Measurements from ENCODE around the gene SORCS3. TPM values are rescaled to one million over a fixed set of nuclear protein-coding genes. Genes with fewer than 3 reads are reported as not detected.

SORCS3 gene
- total RNA-seq, 1 donor from 2014 or later, result 1.00 TPM

DNA sequence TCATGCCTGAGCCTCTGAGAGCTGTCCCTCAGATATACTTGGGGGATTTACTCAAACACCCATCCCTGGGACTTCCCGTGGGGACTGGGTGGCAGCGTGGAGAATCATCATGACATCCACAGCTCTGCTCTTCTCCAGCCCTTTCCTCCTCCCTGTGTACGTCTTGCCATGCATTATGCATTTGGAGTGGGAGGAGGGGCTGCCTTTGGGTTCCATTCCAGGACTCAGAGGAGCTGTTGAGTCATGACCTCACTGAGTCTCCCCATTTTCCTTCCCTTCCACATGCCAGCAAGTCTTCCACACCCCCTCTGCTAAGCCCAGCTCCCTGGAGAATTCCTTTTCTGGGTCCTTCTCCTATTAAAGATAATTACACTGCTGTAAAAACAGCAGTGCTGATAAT is 480.7 kb downstream of the SORCS3 start:
- Histone ChIP-seq H3K79me2 (ENCODE audit: insufficient read depth, low read length) (no peaks in the 10 kb centered on the region), H2AFZ (ENCODE audit: low read depth, low read length) (no peak overlapping the region), H3K9ac (ENCODE audit: low read length) (no peak overlapping the region), H3K36me3 (ENCODE audit: insufficient read depth, low read length) (no peaks in the 10 kb centered on the region), H3K4me3 (ENCODE audit: insufficient read depth, low read depth, low read length) (no peak overlapping the region), H3K4me2 (ENCODE audit: low read length) (no peak overlapping the region), H3K27me3 (ENCODE audit: insufficient read depth, low read length) (no peaks in the 10 kb centered on the region), H3K9me3 (ENCODE audit: insufficient read depth, low read depth, low read length) (no peaks in the 10 kb centered on the region), H3K27ac (ENCODE audit: low read depth, low read length) (no peak overlapping the region), H3K4me1 (ENCODE audit: insufficient read depth, low read length) (no peaks in the 10 kb centered on the region), H4K20me1 (ENCODE audit: insufficient read depth, low read length) (no peaks in the 10 kb centered on the region)
- H3K9me3 Mint-ChIP-seq (ENCODE audit: unreplicated experiment), result peaks cover 8% of the 10 kb centered on the region
- TF ChIP-seq, protein P1, sequence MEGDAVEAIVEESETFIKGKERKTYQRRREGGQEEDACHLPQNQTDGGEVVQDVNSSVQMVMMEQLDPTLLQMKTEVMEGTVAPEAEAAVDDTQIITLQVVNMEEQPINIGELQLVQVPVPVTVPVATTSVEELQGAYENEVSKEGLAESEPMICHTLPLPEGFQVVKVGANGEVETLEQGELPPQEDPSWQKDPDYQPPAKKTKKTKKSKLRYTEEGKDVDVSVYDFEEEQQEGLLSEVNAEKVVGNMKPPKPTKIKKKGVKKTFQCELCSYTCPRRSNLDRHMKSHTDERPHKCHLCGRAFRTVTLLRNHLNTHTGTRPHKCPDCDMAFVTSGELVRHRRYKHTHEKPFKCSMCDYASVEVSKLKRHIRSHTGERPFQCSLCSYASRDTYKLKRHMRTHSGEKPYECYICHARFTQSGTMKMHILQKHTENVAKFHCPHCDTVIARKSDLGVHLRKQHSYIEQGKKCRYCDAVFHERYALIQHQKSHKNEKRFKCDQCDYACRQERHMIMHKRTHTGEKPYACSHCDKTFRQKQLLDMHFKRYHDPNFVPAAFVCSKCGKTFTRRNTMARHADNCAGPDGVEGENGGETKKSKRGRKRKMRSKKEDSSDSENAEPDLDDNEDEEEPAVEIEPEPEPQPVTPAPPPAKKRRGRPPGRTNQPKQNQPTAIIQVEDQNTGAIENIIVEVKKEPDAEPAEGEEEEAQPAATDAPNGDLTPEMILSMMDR (IDR thresholded peaks at IDR 0.05; ENCODE audit: insufficient read depth, low read depth, low read length), result no peak
- TF ChIP-seq EZH2 (IDR thresholded peaks at IDR 0.05; ENCODE audit: insufficient read depth, low read length), result no peak
- no peak for FAIRE-seq
- H3K4me1 Mint-ChIP-seq (ENCODE audit: low read depth, unreplicated experiment), result peaks cover 6% of the 10 kb centered on the region
- no peak overlapping the region for H3K4me3 Mint-ChIP-seq (ENCODE audit: unreplicated experiment)
- DNase-seq (ENCODE audit: low read depth), result no peak
- peaks cover 3% of the 10 kb centered on the region for H3K36me3 Mint-ChIP-seq (ENCODE audit: low read depth, unreplicated experiment)
- H3K27me3 Mint-ChIP-seq (ENCODE audit: low read depth, unreplicated experiment), result no peaks in the 10 kb centered on the region
- no peak overlapping the region for H3K27ac Mint-ChIP-seq (ENCODE audit: unreplicated experiment)

DNA sequence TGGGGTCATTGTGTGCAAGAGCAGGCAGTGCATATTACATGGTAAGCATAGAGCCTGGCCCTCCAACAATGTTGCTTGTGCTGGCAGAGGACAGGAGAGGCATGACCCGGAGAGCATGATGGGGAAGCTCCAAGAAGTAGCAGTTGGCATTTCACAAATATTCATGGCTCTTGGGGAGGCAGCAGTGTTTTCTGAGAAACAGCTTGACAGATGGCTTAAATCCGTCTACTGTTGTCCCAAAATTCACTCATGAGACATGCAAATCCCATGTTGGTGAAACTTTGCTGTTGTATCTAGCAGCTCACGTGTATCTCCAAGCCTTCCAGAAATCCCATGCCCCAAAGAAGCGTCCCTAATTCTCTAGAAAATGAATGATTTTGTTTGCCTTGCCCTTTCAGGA is 487.0 kb downstream of the SORCS3 start:
- FAIRE-seq, result no peak
- H3K9me3 ChIP-seq (ENCODE audit: insufficient read depth, low read depth, low read length), result no peaks in the 10 kb centered on the region
- no peaks in the 10 kb centered on the region for H4K20me1 ChIP-seq (ENCODE audit: insufficient read depth, low read length)
- H3K9me3 Mint-ChIP-seq (ENCODE audit: unreplicated experiment), result peaks cover 1% of the 10 kb centered on the region
- no peak overlapping the region for H3K4me3 Mint-ChIP-seq (ENCODE audit: unreplicated experiment)
- no peaks in the 10 kb centered on the region for H3K79me2 ChIP-seq (ENCODE audit: insufficient read depth, low read length)
- no peaks in the 10 kb centered on the region for H3K4me1 ChIP-seq (ENCODE audit: insufficient read depth, low read length)
- H3K36me3 ChIP-seq (ENCODE audit: insufficient read depth, low read length), result no peaks in the 10 kb centered on the region
- no peaks in the 10 kb centered on the region for H3K27me3 ChIP-seq (ENCODE audit: insufficient read depth, low read length)
- H2AFZ ChIP-seq (ENCODE audit: low read depth, low read length), result no peak overlapping the region
- H3K27me3 Mint-ChIP-seq (ENCODE audit: low read depth, unreplicated experiment), result peaks cover 3% of the 10 kb centered on the region
- H3K4me2 ChIP-seq (ENCODE audit: low read length), result no peak overlapping the region
- no peak overlapping the region for H3K27ac ChIP-seq (ENCODE audit: low read depth, low read length)
- H3K4me1 Mint-ChIP-seq (ENCODE audit: low read depth, unreplicated experiment), result no peaks in the 10 kb centered on the region
- no peaks in the 10 kb centered on the region for H3K36me3 Mint-ChIP-seq (ENCODE audit: low read depth, unreplicated experiment)
- H3K27ac Mint-ChIP-seq (ENCODE audit: unreplicated experiment), result no peak overlapping the region
- TF ChIP-seq, protein P1 (IDR thresholded peaks at IDR 0.05; ENCODE audit: insufficient read depth, low read depth, low read length), result no peak
- no peak for TF ChIP-seq EZH2 (IDR thresholded peaks at IDR 0.05; ENCODE audit: insufficient read depth, low read length)
- no peak for DNase-seq (ENCODE audit: low read depth)
- H3K9ac ChIP-seq (ENCODE audit: low read length), result no peak overlapping the region
- H3K4me3 ChIP-seq (ENCODE audit: insufficient read depth, low read depth, low read length), result no peak overlapping the region

DNA sequence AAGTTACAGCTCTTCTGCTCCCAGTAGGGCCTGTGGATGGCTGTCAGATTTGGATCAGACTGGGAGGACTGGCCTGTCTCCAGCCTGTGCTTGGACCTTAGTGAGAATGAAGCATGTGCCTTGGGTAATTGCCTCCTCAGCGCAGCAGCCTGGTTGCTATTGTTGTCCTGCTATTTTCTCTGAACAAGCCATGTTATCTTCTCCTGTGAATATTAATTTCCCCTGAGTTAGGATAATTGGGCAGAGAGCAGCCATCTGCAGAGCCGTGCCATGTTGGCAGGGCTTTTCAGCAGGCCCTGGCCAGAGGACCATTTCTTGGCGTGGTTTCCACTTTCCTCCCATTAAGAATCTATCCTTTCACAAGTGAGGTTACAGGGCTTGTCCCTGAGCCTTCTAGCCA is 497.3 kb downstream of the SORCS3 start:
- no peak overlapping the region for H3K4me3 Mint-ChIP-seq (ENCODE audit: unreplicated experiment)
- H3K4me2 ChIP-seq (ENCODE audit: low read length), result no peak overlapping the region
- no peak overlapping the region for H3K27ac Mint-ChIP-seq (ENCODE audit: unreplicated experiment)
- H3K27me3 ChIP-seq (ENCODE audit: insufficient read depth, low read length), result no peaks in the 10 kb centered on the region
- H3K9ac ChIP-seq (ENCODE audit: low read length), result no peak overlapping the region
- no peaks in the 10 kb centered on the region for H4K20me1 ChIP-seq (ENCODE audit: insufficient read depth, low read length)
- no peak overlapping the region for H3K27ac ChIP-seq (ENCODE audit: low read depth, low read length)
- no peak for FAIRE-seq
- TF ChIP-seq, protein P1 (IDR thresholded peaks at IDR 0.05; ENCODE audit: insufficient read depth, low read depth, low read length), result no peak
- TF ChIP-seq EZH2 (IDR thresholded peaks at IDR 0.05; ENCODE audit: insufficient read depth, low read length), result no peak
- no peaks in the 10 kb centered on the region for H3K4me1 ChIP-seq (ENCODE audit: insufficient read depth, low read length)
- peaks cover 2% of the 10 kb centered on the region for H3K27me3 Mint-ChIP-seq (ENCODE audit: low read depth, unreplicated experiment)
- no peaks in the 10 kb centered on the region for H3K79me2 ChIP-seq (ENCODE audit: insufficient read depth, low read length)
- no peak overlapping the region for H3K4me3 ChIP-seq (ENCODE audit: insufficient read depth, low read depth, low read length)
- H3K36me3 ChIP-seq (ENCODE audit: insufficient read depth, low read length), result no peaks in the 10 kb centered on the region
- DNase-seq (ENCODE audit: low read depth), result no peak
- H3K4me1 Mint-ChIP-seq (ENCODE audit: low read depth, unreplicated experiment), result no peaks in the 10 kb centered on the region
- no peaks in the 10 kb centered on the region for H3K36me3 Mint-ChIP-seq (ENCODE audit: low read depth, unreplicated experiment)
- no peaks in the 10 kb centered on the region for H3K9me3 Mint-ChIP-seq (ENCODE audit: unreplicated experiment)
- peaks cover 3% of the 10 kb centered on the region for H3K9me3 ChIP-seq (ENCODE audit: insufficient read depth, low read depth, low read length)
- no peak overlapping the region for H2AFZ ChIP-seq (ENCODE audit: low read depth, low read length)
